ENCODE measurements around the gene PLAAT4. TPM values are rescaled to one million over a fixed set of nuclear protein-coding genes. Genes with fewer than 3 reads are reported as not detected.

The PLAAT4 gene
- total RNA-seq, 2 donors from 2014 or later = 0.58 TPM; not detected in 1

DNA sequence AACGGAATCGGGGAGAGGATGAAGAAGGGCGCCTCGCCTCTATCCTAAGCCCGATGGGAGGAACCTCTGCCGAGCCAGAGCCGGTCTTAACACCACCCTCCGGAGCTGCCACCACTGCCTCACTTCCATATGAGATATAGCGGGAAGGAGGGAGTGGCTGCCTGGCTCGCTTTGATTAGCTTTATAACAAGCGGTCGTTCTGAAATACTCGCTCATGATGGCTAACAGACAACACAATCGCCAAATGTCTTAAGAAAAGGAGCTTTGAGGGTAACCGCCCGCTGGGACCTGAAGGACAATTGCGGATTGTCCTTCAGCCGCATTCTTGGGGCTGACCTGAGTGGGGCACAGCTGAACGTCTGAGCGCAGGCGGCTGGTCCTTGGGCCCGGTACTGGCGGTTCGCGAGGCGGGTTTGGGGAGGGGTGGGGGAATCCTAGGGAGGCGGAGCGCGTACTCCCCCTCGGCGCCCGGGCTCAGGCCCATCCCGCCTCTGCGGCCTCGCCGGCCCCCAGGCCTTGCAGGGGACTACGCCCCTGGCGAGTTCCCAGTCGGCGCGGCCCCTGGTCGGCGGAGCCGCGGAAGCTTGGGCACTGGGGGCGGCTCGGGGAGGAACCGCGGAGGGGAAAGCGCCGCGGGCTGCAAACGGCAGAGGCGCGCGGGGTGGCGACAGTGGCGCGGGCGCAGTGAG lies 45.9 kb upstream of the PLAAT4 start, which contains the start of gene PLAAT5:
PLAAT5 (minus strand) TSS at position 617 of the 689 bp plus-strand sequence; CDS start at position 484, 133 bp downstream.
- DNase-seq = peak; percentile 82
- H3K9me3 Mint-ChIP-seq = peaks cover 27% of the 10 kb centered on the region
- no peaks in the 10 kb centered on the region for H3K4me1 ChIP-seq (ENCODE audit: control insufficient read depth, insufficient read depth, low read length)
- H3K9ac ChIP-seq (ENCODE audit: extremely low read depth, low read length, poor library complexity, severe bottlenecking) = no peak within 1 kb of the TSS
- H3K27ac ChIP-seq (ENCODE audit: low read depth, low read length) = no peak within 1 kb of the TSS
- peaks cover 7% of the 10 kb centered on the region for H3K27me3 Mint-ChIP-seq (ENCODE audit: insufficient read depth)
- H3K36me3 Mint-ChIP-seq (ENCODE audit: low read depth) = peaks cover 22% of the 10 kb centered on the region
- H3K4me1 Mint-ChIP-seq = peaks cover 27% of the 10 kb centered on the region
- H3K27ac Mint-ChIP-seq = peak within 1 kb of the TSS; percentile 93
- H3K4me3 Mint-ChIP-seq = peak within 1 kb of the TSS; percentile 79
- no peaks in the 10 kb centered on the region for H3K27me3 ChIP-seq (ENCODE audit: control insufficient read depth, insufficient read depth, low read length, poor library complexity, severe bottlenecking)
- TF ChIP-seq, protein P1, sequence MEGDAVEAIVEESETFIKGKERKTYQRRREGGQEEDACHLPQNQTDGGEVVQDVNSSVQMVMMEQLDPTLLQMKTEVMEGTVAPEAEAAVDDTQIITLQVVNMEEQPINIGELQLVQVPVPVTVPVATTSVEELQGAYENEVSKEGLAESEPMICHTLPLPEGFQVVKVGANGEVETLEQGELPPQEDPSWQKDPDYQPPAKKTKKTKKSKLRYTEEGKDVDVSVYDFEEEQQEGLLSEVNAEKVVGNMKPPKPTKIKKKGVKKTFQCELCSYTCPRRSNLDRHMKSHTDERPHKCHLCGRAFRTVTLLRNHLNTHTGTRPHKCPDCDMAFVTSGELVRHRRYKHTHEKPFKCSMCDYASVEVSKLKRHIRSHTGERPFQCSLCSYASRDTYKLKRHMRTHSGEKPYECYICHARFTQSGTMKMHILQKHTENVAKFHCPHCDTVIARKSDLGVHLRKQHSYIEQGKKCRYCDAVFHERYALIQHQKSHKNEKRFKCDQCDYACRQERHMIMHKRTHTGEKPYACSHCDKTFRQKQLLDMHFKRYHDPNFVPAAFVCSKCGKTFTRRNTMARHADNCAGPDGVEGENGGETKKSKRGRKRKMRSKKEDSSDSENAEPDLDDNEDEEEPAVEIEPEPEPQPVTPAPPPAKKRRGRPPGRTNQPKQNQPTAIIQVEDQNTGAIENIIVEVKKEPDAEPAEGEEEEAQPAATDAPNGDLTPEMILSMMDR (conservative IDR thresholded peaks at IDR 0.05) = no peak
- WGBS, 2 experiments (ENCODE audit: insufficient coverage in 1 of 2, insufficient read length in 1 of 2) = 80 to 88% methylated on average over 19 to 60 of the region's 60 CpGs
- peak within 1 kb of the TSS; percentile 64 for H3K4me3 ChIP-seq (ENCODE audit: low read length)
- peaks cover 56% of the 10 kb centered on the region for H3K9me3 ChIP-seq (ENCODE audit: control insufficient read depth, low read length)
- H3K36me3 ChIP-seq (ENCODE audit: control insufficient read depth, insufficient read depth, low read length) = no peaks in the 10 kb centered on the region

DNA sequence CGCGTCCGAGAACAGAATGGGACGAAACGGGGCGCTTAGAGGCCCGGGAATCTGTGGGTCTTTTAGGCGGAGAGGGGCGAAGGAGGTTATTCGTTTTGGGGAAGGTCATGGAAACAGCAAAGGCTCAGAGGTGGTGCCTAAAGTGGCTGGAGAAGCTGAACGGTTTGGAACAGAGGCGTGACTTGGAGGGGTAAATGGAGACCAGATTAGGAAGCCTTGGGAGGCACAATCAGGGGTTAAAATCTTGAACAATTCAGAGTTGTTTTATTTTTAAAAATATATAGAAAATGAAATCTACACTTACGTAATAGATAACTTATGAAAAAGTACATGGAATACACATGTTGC lies 45.4 kb upstream of the PLAAT4 start:
- H3K27ac ChIP-seq (ENCODE audit: low read depth, low read length) = no peak overlapping the region
- peaks cover 22% of the 10 kb centered on the region for H3K9me3 Mint-ChIP-seq

DNA sequence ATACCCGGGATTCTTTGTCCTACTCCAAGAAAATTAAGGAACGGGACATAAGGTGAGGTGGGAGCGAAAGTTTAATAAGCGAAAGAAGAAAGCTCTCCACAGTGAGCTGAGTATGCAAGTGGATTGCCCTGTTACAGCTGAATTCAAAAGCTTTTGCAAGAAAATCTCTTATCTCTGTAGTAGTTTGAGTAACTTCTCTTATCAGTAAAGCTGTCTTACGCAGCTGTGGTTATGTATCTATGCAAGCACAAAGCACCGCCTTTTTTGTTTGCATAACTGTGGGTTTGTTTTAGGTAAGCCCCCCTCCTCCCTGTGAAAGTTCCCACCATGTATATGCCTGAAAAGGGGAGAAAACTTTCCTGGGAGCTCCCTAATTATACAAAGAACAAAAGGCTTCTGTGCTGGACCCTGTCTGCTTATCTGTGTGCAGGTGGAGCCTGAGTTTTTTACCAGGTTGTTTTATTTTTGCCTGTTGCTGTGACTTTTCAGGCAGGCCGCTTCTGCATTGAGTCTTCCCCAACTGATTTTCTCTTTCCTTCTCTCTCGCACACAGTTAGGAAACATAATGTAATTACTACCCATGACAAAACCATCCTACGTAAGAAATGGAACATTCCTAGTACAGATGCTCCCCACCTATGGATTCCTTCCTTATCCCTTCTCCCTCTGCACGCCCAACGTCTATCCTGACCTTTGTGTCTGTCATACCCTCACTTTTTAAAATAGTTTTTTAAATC lies 44.8 kb upstream of the PLAAT4 start:
- peak overlapping the region; percentile 64 for H3K4me3 ChIP-seq (ENCODE audit: low read length)
- WGBS, 2 experiments (ENCODE audit: insufficient coverage in 1 of 2, insufficient read length in 1 of 2) = 83 to 85% methylated on average over 5 to 11 of the region's 11 CpGs
- Mint-ChIP-seq H3K27me3 (ENCODE audit: insufficient read depth) (peaks cover 7% of the 10 kb centered on the region), H3K4me1 (peaks cover 27% of the 10 kb centered on the region), H3K9me3 (peaks cover 18% of the 10 kb centered on the region), H3K36me3 (ENCODE audit: low read depth) (peaks cover 11% of the 10 kb centered on the region), H3K27ac (peak overlapping the region; percentile 93), H3K4me3 (peak overlapping the region; percentile 79)
- no peak for DNase-seq
- no peaks in the 10 kb centered on the region for H3K4me1 ChIP-seq (ENCODE audit: control insufficient read depth, insufficient read depth, low read length)
- no peak overlapping the region for H3K9ac ChIP-seq (ENCODE audit: extremely low read depth, low read length, poor library complexity, severe bottlenecking)
- no peak overlapping the region for H3K27ac ChIP-seq (ENCODE audit: low read depth, low read length)
- no peaks in the 10 kb centered on the region for H3K36me3 ChIP-seq (ENCODE audit: control insufficient read depth, insufficient read depth, low read length)
- H3K9me3 ChIP-seq (ENCODE audit: control insufficient read depth, low read length) = peaks cover 53% of the 10 kb centered on the region
- TF ChIP-seq, protein P1 (conservative IDR thresholded peaks at IDR 0.05) = no peak
- H3K27me3 ChIP-seq (ENCODE audit: control insufficient read depth, insufficient read depth, low read length, poor library complexity, severe bottlenecking) = no peaks in the 10 kb centered on the region

More for the DNA sequence above, 45.4 kb upstream of the PLAAT4 start:
- Mint-ChIP-seq H3K27ac (peak overlapping the region; percentile 93), H3K4me1 (peaks cover 27% of the 10 kb centered on the region), H3K36me3 (ENCODE audit: low read depth) (peaks cover 17% of the 10 kb centered on the region), H3K27me3 (ENCODE audit: insufficient read depth) (peaks cover 7% of the 10 kb centered on the region), H3K4me3 (peak overlapping the region; percentile 79)
- TF ChIP-seq, protein P1 (conservative IDR thresholded peaks at IDR 0.05) = no peak
- peaks cover 53% of the 10 kb centered on the region for H3K9me3 ChIP-seq (ENCODE audit: control insufficient read depth, low read length)
- H3K9ac ChIP-seq (ENCODE audit: extremely low read depth, low read length, poor library complexity, severe bottlenecking) = no peak overlapping the region
- no peaks in the 10 kb centered on the region for H3K4me1 ChIP-seq (ENCODE audit: control insufficient read depth, insufficient read depth, low read length)
- 73 to 77% methylated on average over 3 to 13 of the region's 13 CpGs for WGBS, 2 experiments (ENCODE audit: insufficient coverage in 1 of 2, insufficient read length in 1 of 2)
- no peaks in the 10 kb centered on the region for H3K27me3 ChIP-seq (ENCODE audit: control insufficient read depth, insufficient read depth, low read length, poor library complexity, severe bottlenecking)
- no peaks in the 10 kb centered on the region for H3K36me3 ChIP-seq (ENCODE audit: control insufficient read depth, insufficient read depth, low read length)
- peak overlapping the region; percentile 64 for H3K4me3 ChIP-seq (ENCODE audit: low read length)
- no peak for DNase-seq
